ENCODE data around the gene RANBP9. TPM values are rescaled to one million over a fixed set of nuclear protein-coding genes. Genes with fewer than 3 reads are reported as not detected.

RANBP9 gene
- polyA plus RNA-seq, 5 donors = 38.9 to 49.3 (median 44.0) TPM

Other genes starting within 250 kb of the RANBP9 start
- gene GFOD1, start 224.2 kb downstream of the RANBP9 start, polyA plus RNA-seq (ENCODE audit: insufficient read depth in 1 of 5, insufficient read length in 5 of 5, low replicate concordance in 1 of 5) = 1 to 10 TPM; 5.2 to 7.6 (median 6.3) TPM
- 10 to 100 TPM; 13.6 to 20.3 (median 17.9) TPM for gene SIRT5, start 137.2 kb downstream of the RANBP9 start, polyA plus RNA-seq (ENCODE audit: insufficient read depth in 1 of 5, insufficient read length in 5 of 5, low replicate concordance in 1 of 5)
- 10 to 100 TPM; 75.4 to 80.5 (median 78.3) TPM for gene NOL7, start 96.5 kb downstream of the RANBP9 start, polyA plus RNA-seq (ENCODE audit: insufficient read depth in 1 of 5, insufficient read length in 5 of 5, low replicate concordance in 1 of 5)
- 10 to 100 TPM; 31.7 to 41.7 (median 32.5) TPM for gene MCUR1, start 102.7 kb upstream of the RANBP9 start, polyA plus RNA-seq (ENCODE audit: insufficient read depth in 1 of 5, insufficient read length in 5 of 5, low replicate concordance in 1 of 5)
- 1 to 10 TPM; 4.3 to 6.3 (median 5.4) TPM for gene RNF182, start 213.1 kb upstream of the RANBP9 start, polyA plus RNA-seq (ENCODE audit: insufficient read depth in 1 of 5, insufficient read length in 5 of 5, low replicate concordance in 1 of 5)